Measurements from ENCODE around the gene CYBA. TPM values are rescaled to one million over a fixed set of nuclear protein-coding genes. Genes with fewer than 3 reads are reported as not detected.

Gene CYBA
- total RNA-seq, 1 donor from 2014 or later = 51.8 TPM

GRCh38 chr16:88623858-88624257, 27.0 kb downstream of the CYBA start:
- no peak for TF ChIP-seq CTCF (IDR thresholded peaks at IDR 0.05)
- peaks cover 1% of the 10 kb centered on the region for H3K4me1 Mint-ChIP-seq (ENCODE audit: unreplicated experiment)
- H3K27ac Mint-ChIP-seq (ENCODE audit: unreplicated experiment) = no peak overlapping the region
- no peaks in the 10 kb centered on the region for H3K27me3 Mint-ChIP-seq (ENCODE audit: unreplicated experiment)
- no peak overlapping the region for H3K4me3 Mint-ChIP-seq (ENCODE audit: unreplicated experiment)
- no peak for DNase-seq (ENCODE audit: extremely low spot score, unreplicated experiment)
- H3K9me3 Mint-ChIP-seq (ENCODE audit: unreplicated experiment) = no peaks in the 10 kb centered on the region
- peaks cover 18% of the 10 kb centered on the region for H3K36me3 Mint-ChIP-seq (ENCODE audit: unreplicated experiment)

DNA sequence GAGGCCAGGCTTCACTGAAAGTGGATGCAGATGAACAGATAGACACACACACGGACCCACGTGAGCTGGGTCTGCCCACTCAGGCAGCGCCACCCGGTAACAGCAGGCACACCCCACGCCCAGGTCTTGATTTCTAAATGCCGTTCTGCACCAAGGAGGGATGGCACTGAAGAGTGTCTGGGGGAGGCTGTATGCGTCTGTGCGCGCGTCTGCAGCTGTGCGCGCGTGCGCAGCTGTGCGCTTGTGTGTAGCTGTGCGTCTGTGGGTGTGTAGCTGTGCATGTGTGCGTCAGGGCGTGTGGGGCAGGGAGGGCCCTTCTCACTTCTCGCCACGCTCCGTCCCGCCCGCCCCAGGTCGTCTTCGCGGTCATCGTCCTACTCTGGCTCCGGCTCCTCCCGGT, 28.0 kb downstream of the CYBA start:
- Mint-ChIP-seq H3K4me3 (ENCODE audit: unreplicated experiment) (no peak overlapping the region), H3K4me1 (ENCODE audit: unreplicated experiment) (peaks cover 7% of the 10 kb centered on the region), H3K27me3 (ENCODE audit: unreplicated experiment) (no peaks in the 10 kb centered on the region), H3K9me3 (ENCODE audit: unreplicated experiment) (no peaks in the 10 kb centered on the region), H3K36me3 (ENCODE audit: unreplicated experiment) (peaks cover 20% of the 10 kb centered on the region), H3K27ac (ENCODE audit: unreplicated experiment) (no peak overlapping the region)
- TF ChIP-seq CTCF (IDR thresholded peaks at IDR 0.05) = no peak
- no peak for DNase-seq (ENCODE audit: extremely low spot score, unreplicated experiment)

DNA sequence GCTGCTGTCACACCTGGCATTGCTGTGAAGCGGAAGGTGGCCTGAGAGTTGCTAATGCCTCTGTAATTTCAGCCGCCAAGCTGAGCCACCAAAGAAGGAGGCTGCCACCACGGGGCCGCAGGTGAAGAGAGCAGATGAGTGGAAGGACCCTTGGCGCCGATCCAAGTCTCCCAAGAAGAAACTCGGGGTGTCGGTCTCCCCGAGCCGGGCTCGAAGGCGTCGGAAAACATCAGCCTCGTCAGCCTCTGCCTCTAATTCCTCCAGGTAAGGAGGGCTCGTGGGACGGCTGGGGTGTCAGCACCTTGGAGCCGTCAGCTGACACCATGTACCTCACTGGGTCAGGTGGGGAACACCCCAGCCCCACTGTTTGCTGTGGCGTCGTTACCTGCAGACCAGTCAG, 28.7 kb downstream of the CYBA start:
- no peak overlapping the region for H3K4me3 Mint-ChIP-seq (ENCODE audit: unreplicated experiment)
- peaks cover 7% of the 10 kb centered on the region for H3K4me1 Mint-ChIP-seq (ENCODE audit: unreplicated experiment)
- DNase-seq (ENCODE audit: extremely low spot score, unreplicated experiment) = no peak
- peaks cover 18% of the 10 kb centered on the region for H3K36me3 Mint-ChIP-seq (ENCODE audit: unreplicated experiment)
- no peaks in the 10 kb centered on the region for H3K27me3 Mint-ChIP-seq (ENCODE audit: unreplicated experiment)
- H3K27ac Mint-ChIP-seq (ENCODE audit: unreplicated experiment) = no peak overlapping the region
- no peak for TF ChIP-seq CTCF (IDR thresholded peaks at IDR 0.05)
- H3K9me3 Mint-ChIP-seq (ENCODE audit: unreplicated experiment) = no peaks in the 10 kb centered on the region

GRCh38 chr16:88619859-88620815, 30.7 kb downstream of the CYBA start:
- DNase-seq (ENCODE audit: extremely low spot score, unreplicated experiment) = no peak
- no peak overlapping the region for H3K4me3 Mint-ChIP-seq (ENCODE audit: unreplicated experiment)
- H3K27ac Mint-ChIP-seq (ENCODE audit: unreplicated experiment) = no peak overlapping the region
- peaks cover 16% of the 10 kb centered on the region for H3K36me3 Mint-ChIP-seq (ENCODE audit: unreplicated experiment)
- H3K9me3 Mint-ChIP-seq (ENCODE audit: unreplicated experiment) = no peaks in the 10 kb centered on the region
- no peaks in the 10 kb centered on the region for H3K27me3 Mint-ChIP-seq (ENCODE audit: unreplicated experiment)
- peaks cover 10% of the 10 kb centered on the region for H3K4me1 Mint-ChIP-seq (ENCODE audit: unreplicated experiment)
- no peak for TF ChIP-seq CTCF (IDR thresholded peaks at IDR 0.05)

GRCh38 chr16:88618956-88619667, 31.7 kb downstream of the CYBA start:
- H3K27me3 Mint-ChIP-seq (ENCODE audit: unreplicated experiment) = no peaks in the 10 kb centered on the region
- TF ChIP-seq CTCF (IDR thresholded peaks at IDR 0.05) = no peak

More at GRCh38 chr16:88618956-88619667, 31.7 kb downstream of the CYBA start:
- Mint-ChIP-seq H3K36me3 (ENCODE audit: unreplicated experiment) (peaks cover 17% of the 10 kb centered on the region), H3K4me3 (ENCODE audit: unreplicated experiment) (no peak overlapping the region), H3K4me1 (ENCODE audit: unreplicated experiment) (peaks cover 10% of the 10 kb centered on the region), H3K9me3 (ENCODE audit: unreplicated experiment) (no peaks in the 10 kb centered on the region), H3K27ac (ENCODE audit: unreplicated experiment) (no peak overlapping the region)
- no peak for DNase-seq (ENCODE audit: extremely low spot score, unreplicated experiment)

All from osteocyte (in vitro differentiated cells).